Motor neuron (in vitro differentiated cells): ENCODE data around the gene ADTRP. TPM values are rescaled to one million over a fixed set of nuclear protein-coding genes. Genes with fewer than 3 reads are reported as not detected.
A peak's percentile ranks its signal among the peaks of the same experiment; 100 is the strongest.

ENCODE experiments used
- ATAC-seq, 8 experiments: fragments of 200-7000 bp; cut with Tn5 transposase; replicated peaks in 6 of 8; 2 replicates each; pipeline ENCODE4 v1.8.0; 2021; ENCODE audit warnings: mild to moderate bottlenecking in 8 of 8, moderate library complexity in 8 of 8
- H3K27ac ChIP-seq, 2 donors: fragments of 250-450 bp; sonication (Bioruptor Pico); 2 replicates each; pipeline ENCODE4 v1.9.0; 2021; ENCODE audit warnings: antibody characterized with exemption in 2 of 2, mild to moderate bottlenecking in 2 of 2, moderate library complexity in 1 of 2
- H3K4me1 ChIP-seq, 2 donors: fragments of 250-450 bp; sonication (Bioruptor Pico); replicated peaks in 1 of 2; 2 replicates each; pipeline ENCODE4 v1.6.1; 2021; ENCODE audit warnings: antibody characterized with exemption in 2 of 2, mild to moderate bottlenecking in 2 of 2, moderate library complexity in 1 of 2
- H3K4me3 ChIP-seq, 5 donors: fragments of 250-450 bp; sonication (Bioruptor Pico); 2 replicates each; pipeline ENCODE4 v1.9.0; 2021; ENCODE audit warnings: antibody characterized with exemption in 5 of 5, mild to moderate bottlenecking in 5 of 5, moderate library complexity in 4 of 5
- WGBS, 10 experiments: fragments of 450-650 bp; shearing (Covaris generic); methylation state at CpG; one replicate each; pipeline ENCODE4 v1.0.0; 2022; 5-methylcytosine and 5-hydroxymethylcytosine counted together
- in situ Hi-C, 9 experiments: fragments of 400-800 bp; cut with MboI; loops; one replicate each; pipeline ENCODE4 v1.15.0; 2021; ENCODE audit warnings: low sequenced_read_pairs in 9 of 9, low pct_unique_long_range_greater_than_20kb in 2 of 9; ENCODE audit not compliant: unreplicated experiment in 9 of 9
- total RNA-seq, 8 experiments: library from RNA; unstranded; fragments of 300-600 nt; gene quantifications; 2 replicates each; pipeline versions ENCODE4 v1.2.3 to v1.2.4, GENCODE V29; 2022

The ADTRP gene
- total RNA-seq, 8 experiments from 2014 or later, result 0.23 to 4.1 (median 0.52) TPM; not detected in 3

DNA sequence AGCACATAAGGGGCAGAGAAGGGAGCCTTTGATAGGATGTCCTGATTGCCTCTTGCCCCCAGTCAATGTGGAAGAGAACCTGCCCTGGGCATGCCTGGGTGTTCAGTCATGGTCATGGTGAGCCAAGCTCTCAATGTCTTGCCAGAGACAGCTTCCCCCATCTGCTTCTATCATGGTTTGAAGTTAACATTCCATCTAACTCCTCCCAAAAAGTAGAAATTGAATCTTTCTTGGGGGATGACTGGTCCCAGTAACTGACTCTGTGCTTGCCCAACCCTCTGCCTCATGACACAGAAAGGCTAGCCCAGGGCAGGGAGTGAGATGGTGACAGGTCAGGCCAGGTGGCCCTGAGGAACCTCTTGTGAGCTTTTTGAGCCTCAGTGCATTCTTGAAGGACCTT, 60.1 kb downstream of the ADTRP start:
- in situ Hi-C loops, result loop anchor here in 1 of 9 experiments (25.0 kb wide), 1 partner anchor 294 kb away; the partner anchor contains the start of gene HIVEP1
- H3K4me1 ChIP-seq, result no peaks in the 10 kb centered on the region
- H3K27ac ChIP-seq, result no peak overlapping the region
- ATAC-seq, result peak in 2 of 8 experiments; percentile 63 to 79
- no peak overlapping the region for H3K4me3 ChIP-seq

DNA sequence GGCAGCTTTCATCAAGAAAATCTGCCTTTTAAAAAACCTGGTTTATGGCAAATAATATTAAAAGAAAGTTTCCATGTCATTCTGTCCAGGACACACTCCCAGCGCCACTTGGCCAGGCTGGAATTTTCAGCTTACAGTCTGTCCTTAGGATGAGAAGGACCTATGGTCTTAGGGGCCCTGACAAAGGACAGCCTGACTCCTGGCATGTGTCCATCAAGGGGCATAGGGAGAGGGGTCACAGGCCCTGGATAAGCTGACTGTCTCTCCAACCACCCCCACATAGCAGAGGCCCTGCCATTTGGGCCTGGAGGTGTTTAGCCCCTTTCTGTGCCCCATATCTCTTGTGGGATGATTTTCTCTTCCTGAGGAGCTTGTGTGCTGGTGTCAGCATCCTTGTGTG, 60.6 kb downstream of the ADTRP start:
- Histone ChIP-seq H3K4me3 (no peak overlapping the region), H3K4me1 (no peaks in the 10 kb centered on the region), H3K27ac (no peak overlapping the region)
- in situ Hi-C loops, result loop anchor here in 1 of 9 experiments (25.0 kb wide), 1 partner anchor 294 kb away; the partner anchor contains the start of gene HIVEP1
- WGBS, 10 experiments, result 60 to 100% (median 90%) methylated on average over 1 of the region's 1 CpG; no CpG with 5 or more reads in 6 of the 10 experiments
- ATAC-seq, result no peak

GRCh38 chr6:11714798-11715285, 63.8 kb downstream of the ADTRP start:
- H3K4me3 ChIP-seq, result no peak overlapping the region
- H3K4me1 ChIP-seq, result peaks cover 7 to 11% of the 10 kb centered on the region in 2 donors
- no peak overlapping the region for H3K27ac ChIP-seq
- ATAC-seq, result no peak
- in situ Hi-C loops, result loop anchor here in 1 of 9 experiments (25.0 kb wide), 1 partner anchor 297 kb away; the partner anchor contains the start of gene HIVEP1

GRCh38 chr6:11714116-11714797, 64.3 kb downstream of the ADTRP start:
- no peak overlapping the region for H3K4me3 ChIP-seq
- H3K4me1 ChIP-seq, result peaks cover 7 to 11% of the 10 kb centered on the region in 2 donors
- no peak for ATAC-seq
- in situ Hi-C loops, result loop anchor here in 1 of 9 experiments (25.0 kb wide), 1 partner anchor 298 kb away; the partner anchor contains the start of gene HIVEP1
- H3K27ac ChIP-seq, result no peak overlapping the region
- WGBS, 10 experiments, result 45 to 96% (median 73%) methylated on average over 2 to 6 of the region's 6 CpGs; no CpG with 5 or more reads in 1 of the 10 experiments

GRCh38 chr6:11712760-11713159, 65.8 kb downstream of the ADTRP start:
- H3K4me1 ChIP-seq, result peaks cover 7 to 11% of the 10 kb centered on the region in 2 donors
- no peak overlapping the region for H3K27ac ChIP-seq
- ATAC-seq, result peak in 3 of 8 experiments; percentile 16 to 48 (median 38)
- no peak overlapping the region for H3K4me3 ChIP-seq
- in situ Hi-C loops, result loop anchor here in 1 of 9 experiments (25.0 kb wide), 1 partner anchor 300 kb away; the partner anchor contains the start of gene HIVEP1
- WGBS, 10 experiments, result 20 to 100% (median 66%) methylated on average over 1 to 6 of the region's 6 CpGs; no CpG with 5 or more reads in 1 of the 10 experiments

DNA sequence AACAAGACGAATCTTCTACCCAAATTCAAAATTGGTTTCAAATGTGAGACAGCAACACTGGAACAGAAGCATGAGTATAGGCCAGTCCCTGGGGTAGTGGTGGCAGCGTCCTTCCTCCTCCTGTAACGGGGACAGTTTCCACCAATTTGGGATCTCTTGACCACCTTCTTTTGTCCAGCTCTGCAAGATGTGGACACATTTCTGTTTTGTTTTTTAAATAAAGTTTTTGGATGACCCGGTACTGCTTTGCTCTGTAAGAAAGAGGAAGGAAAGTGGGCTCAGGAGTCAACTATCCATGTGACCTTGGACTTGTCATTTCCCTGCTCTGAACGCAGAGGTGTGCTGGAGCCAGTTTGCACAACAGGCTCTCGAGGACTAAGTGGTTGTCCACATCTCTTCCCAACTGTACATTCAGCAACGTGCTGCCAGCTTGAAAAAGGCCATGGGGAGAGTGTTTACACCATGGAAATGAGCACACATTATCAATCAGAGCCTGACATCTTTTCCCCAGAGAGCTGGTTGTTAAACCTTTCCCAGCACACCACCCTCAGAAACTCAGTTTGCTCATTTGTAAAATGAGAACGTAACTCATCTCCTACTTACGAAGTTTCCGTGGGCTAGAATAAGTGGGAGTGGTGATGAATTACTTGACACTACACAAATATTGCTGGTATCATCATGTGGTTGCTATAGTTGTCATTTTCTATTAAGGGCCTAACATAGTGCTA, 66.5 kb downstream of the ADTRP start:
- in situ Hi-C loops, result loop anchor here in 1 of 9 experiments (25.0 kb wide), 1 partner anchor 300 kb away; the partner anchor contains the start of gene HIVEP1
- Histone ChIP-seq H3K4me3 (no peak overlapping the region), H3K4me1 (peaks cover 7 to 11% of the 10 kb centered on the region in 2 donors), H3K27ac (no peak overlapping the region)
- 50 to 90% (median 76%) methylated on average over 2 to 9 of the region's 10 CpGs; no CpG with 5 or more reads in 1 of the 10 experiments for whole genome bisulfite sequencing, 10 experiments
- ATAC-seq, result peak in 1 of 8 experiments; percentile 3

DNA sequence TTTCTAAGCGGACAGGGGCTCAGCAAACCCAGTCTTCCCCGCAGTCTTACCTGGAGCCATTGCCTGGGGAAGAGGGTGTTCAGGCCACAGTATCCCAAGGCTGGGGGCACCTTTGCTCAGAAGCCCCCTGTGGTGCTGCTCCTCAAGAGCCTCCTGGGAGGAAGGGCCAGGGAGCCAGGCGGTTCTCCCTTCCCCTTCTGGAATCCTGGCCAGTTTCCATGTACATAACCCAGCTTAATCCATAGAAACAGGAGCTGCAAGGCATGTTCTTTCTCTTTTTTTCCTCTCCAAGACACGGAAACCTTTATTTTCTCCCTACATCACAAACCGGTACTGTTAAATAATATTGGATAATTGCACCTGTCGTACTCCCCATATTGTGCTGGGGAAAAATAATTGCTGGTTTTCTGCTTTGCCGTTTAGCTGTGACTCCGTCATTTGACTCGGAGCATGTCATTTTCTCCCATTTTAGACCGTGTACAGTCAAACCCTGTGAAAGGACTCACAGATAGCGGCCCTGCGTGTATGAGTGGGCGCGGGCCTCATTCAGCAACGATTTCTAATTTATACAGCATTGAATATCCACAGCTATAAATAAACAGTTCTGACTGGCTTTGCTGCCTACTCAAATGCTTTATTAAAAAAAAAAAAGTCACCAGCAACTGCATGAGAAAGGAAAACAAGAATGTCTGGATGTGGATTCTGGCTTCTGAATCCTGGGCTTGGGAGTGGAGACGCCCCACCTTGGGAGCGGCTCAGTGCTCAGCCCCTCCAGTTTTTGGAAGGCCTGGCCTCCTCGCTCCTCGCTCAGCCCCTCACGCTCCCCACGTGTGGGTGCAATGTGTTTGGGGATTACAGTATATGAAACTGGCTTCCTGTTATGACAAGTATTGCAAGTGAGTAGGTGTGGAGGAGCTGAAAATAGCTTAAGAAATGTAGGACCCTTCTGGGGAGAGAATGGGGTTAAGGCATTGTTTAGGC, 67.3 kb downstream of the ADTRP start:
- in situ Hi-C loops, result loop anchor here in 1 of 9 experiments (25.0 kb wide), 1 partner anchor 301 kb away; the partner anchor contains the start of gene HIVEP1
- no peak overlapping the region for H3K4me3 ChIP-seq
- peak overlapping the region; percentile 14 to 41 for H3K27ac ChIP-seq
- 25 to 95% (median 77%) methylated on average over 4 to 17 of the region's 21 CpGs for WGBS, 10 experiments
- peaks cover 7 to 11% of the 10 kb centered on the region in 2 donors for H3K4me1 ChIP-seq
- ATAC-seq, result peak in 5 of 8 experiments; percentile 76 to 94 (median 89)

DNA sequence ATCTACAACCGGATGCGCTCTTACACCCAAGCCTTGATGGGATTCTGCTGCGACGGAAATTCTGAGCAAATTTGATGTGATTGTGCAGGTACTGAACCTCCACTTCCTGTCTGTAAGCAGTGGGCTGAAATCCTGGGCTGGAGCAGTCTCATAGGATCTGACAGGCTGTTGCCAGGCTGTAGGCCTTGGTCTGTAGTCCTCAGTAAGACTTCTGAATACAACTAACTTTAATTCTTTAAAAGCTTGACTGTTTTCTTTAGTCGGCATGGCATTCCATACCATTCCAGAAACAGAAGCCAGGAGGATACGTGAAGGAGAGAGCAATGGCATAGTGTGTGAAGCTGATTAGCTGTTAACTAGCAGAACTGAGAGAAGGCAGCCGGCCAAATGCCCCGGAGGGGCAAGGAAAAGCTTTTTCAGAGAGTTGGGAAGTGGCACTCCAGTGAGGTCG, 68.3 kb downstream of the ADTRP start:
- 30 to 90% (median 81%) methylated on average over 2 to 9 of the region's 9 CpGs; no CpG with 5 or more reads in 2 of the 10 experiments for WGBS, 10 experiments
- in situ Hi-C loops, result loop anchor here in 1 of 9 experiments (25.0 kb wide), 1 partner anchor 302 kb away; the partner anchor contains the start of gene HIVEP1
- H3K27ac ChIP-seq, result no peak overlapping the region
- H3K4me1 ChIP-seq, result peaks cover 7 to 11% of the 10 kb centered on the region in 2 donors
- peak in 3 of 8 experiments; percentile 25 to 60 (median 46) for ATAC-seq
- H3K4me3 ChIP-seq, result no peak overlapping the region

- H3K4me3 ChIP-seq, result no peak overlapping the region
- in situ Hi-C loops, result loop anchor here in 1 of 9 experiments (25.0 kb wide), 1 partner anchor 306 kb away; the partner anchor contains the start of gene HIVEP1
- WGBS, 10 experiments, result 80 to 100% (median 97%) methylated on average over 1 to 4 of the region's 4 CpGs; no CpG with 5 or more reads in 1 of the 10 experiments
- ATAC-seq, result no peak
- peaks cover under 1 to 5% of the 10 kb centered on the region in 2 donors for H3K4me1 ChIP-seq
- no peak overlapping the region for H3K27ac ChIP-seq
Observed at GRCh38 chr6:11706171-11706570, 72.4 kb downstream of the ADTRP start.

DNA sequence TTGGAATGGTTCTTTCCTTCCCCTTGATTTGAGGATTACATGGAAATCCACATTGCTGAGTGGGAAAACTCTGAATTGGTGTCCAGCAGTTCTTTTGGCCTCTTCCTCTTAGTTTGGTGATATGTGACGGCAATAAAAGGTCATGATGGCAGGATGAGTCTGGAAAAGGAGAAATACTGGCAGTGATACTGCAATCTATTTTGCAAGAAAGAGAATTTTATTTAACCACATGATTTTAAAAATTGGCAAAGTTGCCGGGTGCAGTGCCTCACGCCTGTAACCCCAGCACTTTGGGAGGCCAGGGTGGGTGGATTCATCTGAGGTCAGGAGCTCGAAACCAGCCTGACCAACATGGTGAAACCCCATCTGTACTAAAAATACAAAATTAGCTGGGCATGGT, 73.1 kb downstream of the ADTRP start:
- no peak for ATAC-seq
- Histone ChIP-seq H3K4me3 (no peak overlapping the region), H3K4me1 (no peaks in the 10 kb centered on the region), H3K27ac (no peak overlapping the region)
- in situ Hi-C loops, result loop anchor here in 1 of 9 experiments (25.0 kb wide), 1 partner anchor 307 kb away; the partner anchor contains the start of gene HIVEP1
- WGBS, 10 experiments, result 71 to 100% (median 93%) methylated on average over 1 to 4 of the region's 4 CpGs; no CpG with 5 or more reads in 3 of the 10 experiments

DNA sequence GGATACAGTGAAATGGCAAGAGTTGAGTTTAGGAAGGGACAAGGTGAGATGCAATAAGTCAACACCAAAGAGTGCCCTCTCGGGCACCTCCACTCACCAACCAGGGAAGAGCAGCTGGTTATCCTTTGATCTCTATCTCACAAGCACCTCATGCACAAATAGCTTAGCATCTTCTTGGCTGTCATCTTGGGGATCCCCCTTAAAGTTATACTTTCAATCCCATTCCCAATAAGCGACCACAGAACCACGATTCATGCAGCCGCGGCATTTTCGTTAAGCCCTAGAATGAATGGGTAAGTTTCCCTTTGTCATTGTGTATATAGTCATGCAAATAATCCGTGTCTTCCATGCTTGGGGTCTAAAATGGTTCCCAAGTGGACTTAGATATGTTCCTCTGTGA, 73.5 kb downstream of the ADTRP start:
- H3K27ac ChIP-seq, result no peak overlapping the region
- no peak for ATAC-seq
- H3K4me3 ChIP-seq, result no peak overlapping the region
- no peaks in the 10 kb centered on the region for H3K4me1 ChIP-seq
- WGBS, 10 experiments, result 73 to 100% (median 92%) methylated on average over 1 to 7 of the region's 7 CpGs; no CpG with 5 or more reads in 1 of the 10 experiments
- in situ Hi-C loops, result loop anchor here in 1 of 9 experiments (25.0 kb wide), 1 partner anchor 307 kb away; the partner anchor contains the start of gene HIVEP1
